CD14-positive monocyte (primary cell): ENCODE data around the gene ASCC1. TPM values are rescaled to one million over a fixed set of nuclear protein-coding genes. Genes with fewer than 3 reads are reported as not detected.

Source experiments
- DNase-seq, 3 donors: peaks; one replicate each; pipeline ENCODE4 v3.0.0-alpha.2; 2011 to 2022
- H2AFZ ChIP-seq: 2 replicates; pipeline ENCODE4 v1.6.0; 2012; ENCODE audit warnings: mild to moderate bottlenecking, low read depth, low read length, inconsistent platforms; ENCODE audit not compliant: insufficient read depth, poor library complexity, severe bottlenecking
- H3K27ac ChIP-seq, 2 donors: 1 replicate in 1 of 2; 2 replicates in 1 of 2; pipeline ENCODE4 v1.5.1; 2012 to 2013; ENCODE audit warnings: low read length in 2 of 2, control low read depth in 1 of 2, inconsistent platforms in 1 of 2, low read depth in 1 of 2, mild to moderate bottlenecking in 1 of 2
- H3K27me3 ChIP-seq, 2 donors: one replicate each; pipeline versions ENCODE4 v1.6.0 to v1.6.1; 2011 to 2013; ENCODE audit warnings: low read length in 2 of 2; ENCODE audit not compliant: control insufficient read depth in 2 of 2, insufficient read depth in 2 of 2
- H3K36me3 ChIP-seq, 2 donors: replicated peaks in 1 of 2; 1 replicate in 1 of 2; 2 replicates in 1 of 2; pipeline versions ENCODE4 v1.5.1 to v1.6.1; 2012 to 2013; ENCODE audit warnings: low read length in 2 of 2, control low read depth in 1 of 2, inconsistent platforms in 1 of 2, mild to moderate bottlenecking in 1 of 2; ENCODE audit not compliant: insufficient read depth in 2 of 2, control insufficient read depth in 1 of 2
- H3K4me1 ChIP-seq, 2 donors: 1 replicate in 1 of 2; 2 replicates in 1 of 2; pipeline versions ENCODE4 v1.5.1 to v1.6.1; 2012 to 2013; ENCODE audit warnings: low read length in 2 of 2, control low read depth in 1 of 2, inconsistent platforms in 1 of 2, mild to moderate bottlenecking in 1 of 2, moderate library complexity in 1 of 2; ENCODE audit not compliant: insufficient read depth in 2 of 2, control insufficient read depth in 1 of 2
- H3K4me2 ChIP-seq: replicated peaks from 2 replicates; pipeline ENCODE3; 2012; ENCODE audit warnings: low read length, moderate library complexity, mild to moderate bottlenecking; ENCODE audit not compliant: poor library complexity, severe bottlenecking; ENCODE audit errors: extremely low read depth
- H3K4me3 ChIP-seq, 3 experiments: fragments of 200-600 bp in 1 of 3; sonication (generic) in 1 of 3; replicated peaks in 1 of 3; 1 replicate in 2 of 3; 2 replicates in 1 of 3; pipeline ENCODE4 v1.5.1; 2011 to 2013; ENCODE audit warnings: low read length in 3 of 3, mild to moderate bottlenecking in 3 of 3, control low read depth in 2 of 3, low read depth in 2 of 3, inconsistent platforms in 1 of 3, moderate library complexity in 1 of 3
- H3K79me2 ChIP-seq: 2 replicates; pipeline ENCODE4 v1.6.0; 2012; ENCODE audit warnings: mild to moderate bottlenecking, control low read depth, inconsistent platforms, low read length, moderate library complexity; ENCODE audit not compliant: insufficient read depth
- H3K9ac ChIP-seq: 2 replicates; pipeline ENCODE4 v1.6.0; 2017; ENCODE audit warnings: low read length, mild to moderate bottlenecking; ENCODE audit not compliant: insufficient read depth, poor library complexity, severe bottlenecking
- H3K9me3 ChIP-seq, 2 donors: replicated peaks in 1 of 2; 1 replicate in 1 of 2; 2 replicates in 1 of 2; pipeline versions ENCODE4 v1.5.1 to v1.6.1; 2012 to 2013; ENCODE audit warnings: low read length in 2 of 2, control low read depth in 1 of 2; ENCODE audit not compliant: control insufficient read depth in 1 of 2, insufficient read depth in 1 of 2
- H4K20me1 ChIP-seq: 2 replicates; pipeline ENCODE4 v1.6.0; 2012; ENCODE audit warnings: mild to moderate bottlenecking, low read length, control low read depth, moderate library complexity; ENCODE audit not compliant: insufficient read depth
- H3K27ac Mint-ChIP-seq, 7 donors: one replicate each; pipeline ENCODE4 v1.8.0; 2020; ENCODE audit warnings: mild to moderate bottlenecking in 7 of 7, mixed read lengths in 7 of 7, moderate library complexity in 6 of 7, inconsistent platforms in 2 of 7
- H3K27me3 Mint-ChIP-seq, 3 donors: one replicate each; pipeline ENCODE4 v1.8.0; 2021 to 2022; ENCODE audit warnings: low read depth in 3 of 3, mild to moderate bottlenecking in 3 of 3, mixed read lengths in 3 of 3, moderate library complexity in 3 of 3, inconsistent platforms in 1 of 3
- H3K36me3 Mint-ChIP-seq, 2 donors: one replicate each; pipeline ENCODE4 v1.8.0; 2020; ENCODE audit warnings: mixed read lengths in 2 of 2, inconsistent platforms in 1 of 2, mild to moderate bottlenecking in 1 of 2
- H3K4me1 Mint-ChIP-seq: one replicate; pipeline ENCODE4 v1.8.0; 2020; ENCODE audit warnings: mild to moderate bottlenecking, mixed read lengths
- H3K4me3 Mint-ChIP-seq, 2 donors: one replicate each; pipeline ENCODE4 v1.8.0; 2020; ENCODE audit warnings: mild to moderate bottlenecking in 2 of 2, mixed read lengths in 2 of 2, moderate library complexity in 1 of 2
- H3K9me3 Mint-ChIP-seq, 7 donors: one replicate each; pipeline ENCODE4 v1.8.0; 2020 to 2022; ENCODE audit warnings: mixed read lengths in 7 of 7, mild to moderate bottlenecking in 6 of 7, moderate library complexity in 6 of 7, inconsistent platforms in 2 of 7
- CTCF ChIP-seq: fragments of 200-600 bp; IDR thresholded peaks from one replicate; pipeline ENCODE4 v1.8.0; 2022; ENCODE audit warnings: antibody characterized with exemption, mild to moderate bottlenecking
- WGBS: methylation state at CpG from one replicate; pipeline ENCODE4 v1.1.5; 2013; ENCODE audit warnings: missing lambda C conversion rate; ENCODE audit not compliant: insufficient coverage; 5-methylcytosine and 5-hydroxymethylcytosine counted together
- intact Hi-C, 2 donors: fragments of 100-400 bp; cut with micrococcal nuclease; formaldehyde crosslinking; loops; one replicate each; pipeline versions ENCODE4 v1.15.0 to v1.15.1; 2023
- polyA plus RNA-seq, 3 donors: library from polyadenylated mRNA; depleted of rRNA in 1 of 3; unstranded in 2 of 3; stranded (reverse) in 1 of 3; fragments of 300-500 nt in 2 of 3; fragments of >200 nt in 1 of 3; fragmentation: Illumina TruSeq in 2 of 3; gene quantifications; 1 replicate in 2 of 3; 2 replicates in 1 of 3; pipeline ENCODE4 v1.2.3, GENCODE V29; 2012 to 2021

Gene ASCC1
- polyA plus RNA-seq, 3 donors = 8.2 to 20.9 (median 17.9) TPM

DNA sequence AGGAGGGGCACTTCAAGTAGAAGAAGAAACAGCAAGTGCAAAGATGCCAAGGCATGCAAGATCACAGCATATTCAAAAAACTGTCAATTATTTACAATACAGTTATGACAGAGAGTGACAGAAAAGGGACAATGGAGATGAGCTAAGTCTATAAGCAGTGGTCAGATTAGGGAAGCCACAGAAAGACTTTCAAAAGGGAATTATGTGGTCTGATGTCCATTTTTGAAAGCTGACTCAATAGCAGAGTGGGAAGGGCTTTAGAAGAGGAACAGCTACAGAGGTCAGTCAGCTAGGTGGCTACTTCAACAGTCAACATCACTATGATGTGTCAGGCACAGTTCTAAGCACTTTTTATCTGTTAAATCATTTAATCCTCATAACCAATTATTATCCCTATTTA is 82.6 kb downstream of the ASCC1 start:
- Histone ChIP-seq H3K79me2 (no peaks in the 10 kb centered on the region), H4K20me1 (no peaks in the 10 kb centered on the region), H3K4me3 (no peak overlapping the region), H3K9me3 (peaks cover 4 to 6% of the 10 kb centered on the region in 2 donors), H3K36me3 (peaks cover 0 to 11% of the 10 kb centered on the region in 2 donors), H3K27me3 (no peaks in the 10 kb centered on the region), H3K4me2 (no peak overlapping the region), H3K27ac (no peak overlapping the region), H3K9ac (no peak overlapping the region), H3K4me1 (peaks cover 17 to 18% of the 10 kb centered on the region in 2 donors), H2AFZ (no peak overlapping the region)
- peak overlapping the region in 6 of 7 donors; percentile 3 to 86 (median 43) for H3K27ac Mint-ChIP-seq
- peak; percentile 71 to 73 (median 71) for DNase-seq
- H3K4me1 Mint-ChIP-seq = peaks cover 30% of the 10 kb centered on the region
- peaks cover 4 to 12% (median 7%) of the 10 kb centered on the region in 7 donors for H3K9me3 Mint-ChIP-seq
- intact Hi-C loops = loop anchor here in 1 of 2 donors (10.0 kb wide), 1 partner anchor 201 kb away; no protein-coding TSS in a partner anchor
- no peak for TF ChIP-seq CTCF
- no peak overlapping the region for H3K4me3 Mint-ChIP-seq
- peaks cover 40 to 45% of the 10 kb centered on the region in 2 donors for H3K36me3 Mint-ChIP-seq
- H3K27me3 Mint-ChIP-seq = peaks cover 2 to 8% (median 7%) of the 10 kb centered on the region in 3 donors

GRCh38 chr10:72132854-72133253 is 83.2 kb downstream of the ASCC1 start:
- peaks cover 0 to 16% of the 10 kb centered on the region in 2 donors for H3K36me3 ChIP-seq
- WGBS = no CpG with 5 or more reads among the region's 4 CpGs
- no peak overlapping the region for H3K27ac ChIP-seq
- H2AFZ ChIP-seq = no peak overlapping the region
- H3K4me2 ChIP-seq = no peak overlapping the region
- no peaks in the 10 kb centered on the region for H3K79me2 ChIP-seq
- H3K4me1 ChIP-seq = peaks cover 15% of the 10 kb centered on the region in 2 donors
- H3K27me3 ChIP-seq = no peaks in the 10 kb centered on the region
- Mint-ChIP-seq H3K36me3 (peaks cover 43 to 48% of the 10 kb centered on the region in 2 donors), H3K4me3 (no peak overlapping the region), H3K9me3 (peaks cover 4 to 12% (median 7%) of the 10 kb centered on the region in 7 donors), H3K4me1 (peaks cover 30% of the 10 kb centered on the region), H3K27ac (peak overlapping the region in 1 of 7 donors; percentile 86), H3K27me3 (peaks cover 2 to 7% (median 5%) of the 10 kb centered on the region in 3 donors)
- intact Hi-C loops = loop anchor here in 1 of 2 donors (10.0 kb wide), 1 partner anchor 202 kb away; no protein-coding TSS in a partner anchor
- H3K9me3 ChIP-seq = peaks cover 4 to 6% of the 10 kb centered on the region in 2 donors
- no peaks in the 10 kb centered on the region for H4K20me1 ChIP-seq
- H3K4me3 ChIP-seq = no peak overlapping the region
- TF ChIP-seq CTCF = no peak
- no peak overlapping the region for H3K9ac ChIP-seq
- DNase-seq = no peak
